ENCODE results near the gene IGFBP7.

Gene IGFBP7

DNA sequence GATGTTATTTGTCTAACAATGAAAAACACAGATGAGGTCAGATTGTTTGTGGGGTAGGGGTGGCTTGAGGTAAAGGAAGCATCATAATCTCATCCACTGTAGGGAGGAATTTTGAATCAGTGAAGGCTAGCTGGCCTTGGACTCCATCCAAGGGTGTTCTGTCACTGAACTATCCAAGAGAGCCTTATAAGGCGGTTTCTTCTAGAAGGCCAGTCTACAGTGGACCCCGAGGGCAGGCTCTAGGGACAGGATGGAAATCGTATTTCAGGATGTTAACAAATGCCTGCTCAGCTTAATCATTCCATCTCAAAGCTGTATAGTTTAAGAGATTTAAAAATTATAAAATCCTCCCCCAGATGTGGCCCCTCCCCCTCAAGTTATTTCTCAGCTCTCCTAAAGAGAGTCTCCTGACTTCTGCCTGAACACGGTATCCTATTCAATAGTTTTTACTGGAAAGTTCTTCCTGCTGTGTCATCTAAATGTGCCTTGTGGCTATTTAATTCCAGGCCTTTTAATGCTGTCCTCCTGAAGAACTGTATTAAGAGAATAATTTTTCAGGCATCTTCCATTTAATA lies 8.0 kb downstream of the IGFBP7 start:
- no peaks in the 10 kb centered on the region for H3F3A ChIP-seq (ENCODE audit: low read depth)
- H2AFZ ChIP-seq (ENCODE audit: low read length): no peak overlapping the region
- peaks cover 64% of the 10 kb centered on the region for H3K4me1 ChIP-seq (ENCODE audit: insufficient read depth, low read length, poor library complexity, severe bottlenecking)
- TF ChIP-seq EZH2phosphoT487 (IDR thresholded peaks at IDR 0.05; ENCODE audit: borderline replicate concordance): no peak
- TF ChIP-seq CTCF (conservative IDR thresholded peaks at IDR 0.05; ENCODE audit: low read length): no peak
- no peaks in the 10 kb centered on the region for H3K27me3 ChIP-seq (ENCODE audit: insufficient read depth, low read length, poor library complexity, severe bottlenecking)
- H3K9me2 ChIP-seq (replicated peaks; ENCODE audit: low read depth, low read length): no peaks in the 10 kb centered on the region
- no peak overlapping the region for H3K9ac ChIP-seq (ENCODE audit: low read depth, low read length, poor library complexity, severe bottlenecking)
- no peaks in the 10 kb centered on the region for H3K9me3 ChIP-seq (ENCODE audit: insufficient read depth, low read depth, low read length)
- H3K4me3 ChIP-seq (ENCODE audit: low read length, poor library complexity, severe bottlenecking): no peak overlapping the region
- peaks cover 84% of the 10 kb centered on the region for H3K79me2 ChIP-seq (ENCODE audit: insufficient read depth, low read length)
- no peaks in the 10 kb centered on the region for H3K36me3 ChIP-seq (ENCODE audit: insufficient read depth, low read length)
- peak overlapping the region; percentile 38 for H3K4me2 ChIP-seq (ENCODE audit: low read depth, low read length, poor library complexity, severe bottlenecking)
- peaks cover 21% of the 10 kb centered on the region for H4K20me1 ChIP-seq (ENCODE audit: insufficient read depth, low read length, poor library complexity, severe bottlenecking)

DNA sequence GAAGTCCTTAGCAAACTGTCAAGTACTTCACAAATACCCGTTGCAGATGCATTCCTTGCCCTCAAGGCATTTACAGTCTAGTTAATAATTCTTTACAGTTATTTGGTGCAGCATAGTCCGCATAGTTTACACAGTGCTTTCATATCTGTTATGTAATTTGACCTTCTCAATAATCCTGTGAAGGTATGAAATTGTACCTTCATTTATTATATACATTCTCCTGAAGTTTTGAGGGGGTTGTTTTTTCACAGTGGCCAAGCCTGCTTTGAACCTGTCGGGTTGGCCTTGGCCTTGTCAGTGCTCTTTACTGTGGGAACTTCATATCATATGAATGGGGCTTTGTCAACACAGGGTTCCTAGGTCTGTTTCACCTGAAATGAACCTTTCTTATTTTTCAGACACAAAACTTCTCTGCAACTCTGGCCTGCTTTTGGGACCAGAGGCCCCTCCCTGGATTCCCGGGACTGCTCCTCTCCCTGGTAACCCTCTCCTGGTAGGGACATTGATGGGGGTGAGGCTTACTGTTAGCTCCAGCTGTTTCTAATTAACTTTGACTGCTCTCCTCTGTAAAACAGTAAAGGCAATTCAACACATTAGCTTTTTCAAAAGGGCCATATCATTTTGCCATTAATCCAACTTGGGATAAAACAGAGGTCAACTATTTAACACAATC lies 9.1 kb downstream of the IGFBP7 start:
- peaks cover 21% of the 10 kb centered on the region for H4K20me1 ChIP-seq (ENCODE audit: insufficient read depth, low read length, poor library complexity, severe bottlenecking)
- no peaks in the 10 kb centered on the region for H3F3A ChIP-seq (ENCODE audit: low read depth)
- H3K4me3 ChIP-seq (ENCODE audit: low read length, poor library complexity, severe bottlenecking): no peak overlapping the region
- no peaks in the 10 kb centered on the region for H3K9me3 ChIP-seq (ENCODE audit: insufficient read depth, low read depth, low read length)
- H3K79me2 ChIP-seq (ENCODE audit: insufficient read depth, low read length): peaks cover 82% of the 10 kb centered on the region
- no peaks in the 10 kb centered on the region for H3K9me2 ChIP-seq (replicated peaks; ENCODE audit: low read depth, low read length)
- peaks cover 54% of the 10 kb centered on the region for H3K4me1 ChIP-seq (ENCODE audit: insufficient read depth, low read length, poor library complexity, severe bottlenecking)
- TF ChIP-seq EZH2phosphoT487 (IDR thresholded peaks at IDR 0.05; ENCODE audit: borderline replicate concordance) (no peak), CTCF (conservative IDR thresholded peaks at IDR 0.05; ENCODE audit: low read length) (no peak)
- H3K36me3 ChIP-seq (ENCODE audit: insufficient read depth, low read length): no peaks in the 10 kb centered on the region
- peak overlapping the region; percentile 3 for H3K4me2 ChIP-seq (ENCODE audit: low read depth, low read length, poor library complexity, severe bottlenecking)
- no peak overlapping the region for H2AFZ ChIP-seq (ENCODE audit: low read length)
- no peak overlapping the region for H3K9ac ChIP-seq (ENCODE audit: low read depth, low read length, poor library complexity, severe bottlenecking)
- no peaks in the 10 kb centered on the region for H3K27me3 ChIP-seq (ENCODE audit: insufficient read depth, low read length, poor library complexity, severe bottlenecking)

DNA sequence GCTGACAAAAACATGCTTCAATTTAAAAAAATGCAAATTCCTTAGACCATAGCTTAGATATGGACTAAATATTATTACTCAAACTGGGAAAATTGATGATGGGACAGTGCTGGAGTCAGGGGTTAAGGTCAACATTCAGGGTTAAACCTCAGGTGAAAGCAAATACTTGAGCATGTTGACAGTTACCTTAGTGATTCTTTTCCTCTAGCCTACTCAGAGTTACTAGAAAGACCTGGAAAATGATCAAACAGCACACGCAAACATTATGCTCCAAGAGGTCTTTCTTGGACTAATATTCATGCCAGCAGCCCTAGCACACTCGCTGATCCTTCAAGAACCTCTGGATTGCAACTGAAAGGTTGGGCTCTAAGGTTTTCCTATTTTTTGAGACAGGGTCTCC lies 10.8 kb downstream of the IGFBP7 start:
- Histone ChIP-seq H3K9me3 (ENCODE audit: insufficient read depth, low read depth, low read length) (no peaks in the 10 kb centered on the region), H3K4me1 (ENCODE audit: insufficient read depth, low read length, poor library complexity, severe bottlenecking) (peaks cover 39% of the 10 kb centered on the region), H3K9ac (ENCODE audit: low read depth, low read length, poor library complexity, severe bottlenecking) (peak overlapping the region; percentile 1), H3K79me2 (ENCODE audit: insufficient read depth, low read length) (peaks cover 81% of the 10 kb centered on the region), H3K27me3 (ENCODE audit: insufficient read depth, low read length, poor library complexity, severe bottlenecking) (no peaks in the 10 kb centered on the region), H3K4me2 (ENCODE audit: low read depth, low read length, poor library complexity, severe bottlenecking) (peak overlapping the region; percentile 4), H3F3A (ENCODE audit: low read depth) (no peaks in the 10 kb centered on the region), H2AFZ (ENCODE audit: low read length) (no peak overlapping the region), H4K20me1 (ENCODE audit: insufficient read depth, low read length, poor library complexity, severe bottlenecking) (peaks cover 21% of the 10 kb centered on the region), H3K4me3 (ENCODE audit: low read length, poor library complexity, severe bottlenecking) (no peak overlapping the region), H3K36me3 (ENCODE audit: insufficient read depth, low read length) (no peaks in the 10 kb centered on the region), H3K9me2 (replicated peaks; ENCODE audit: low read depth, low read length) (no peaks in the 10 kb centered on the region)
- TF ChIP-seq CTCF (conservative IDR thresholded peaks at IDR 0.05; ENCODE audit: low read length) (no peak), EZH2phosphoT487 (IDR thresholded peaks at IDR 0.05; ENCODE audit: borderline replicate concordance) (no peak)
